Suppressor macrophage treated with lipopolysaccharide for 4 hours (primary cell): ENCODE measurements around the gene CPPED1.

Experiments
- DNase-seq: peaks from one replicate; pipeline ENCODE4 v3.0.0-alpha.2; 2020

Gene CPPED1

DNA sequence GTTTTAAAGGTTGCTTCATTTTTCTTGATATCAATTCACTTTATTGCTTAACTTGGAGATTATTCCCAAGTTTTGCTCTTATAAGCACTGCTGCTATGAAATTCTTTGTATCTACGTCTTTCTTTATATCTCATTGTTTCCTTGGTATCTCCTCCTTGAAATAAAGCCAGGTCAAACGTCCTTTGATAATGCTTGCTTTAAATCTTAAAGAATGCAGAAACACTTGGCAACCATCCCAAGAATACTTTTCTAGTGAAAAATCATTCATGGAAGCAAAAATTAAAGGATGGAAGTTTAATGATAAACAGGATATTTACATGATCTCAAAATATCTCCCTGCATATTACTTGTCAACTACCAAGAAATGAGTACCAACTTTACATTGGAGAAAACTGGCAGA is 175.2 kb downstream of the CPPED1 start:
- no peak for DNase-seq

DNA sequence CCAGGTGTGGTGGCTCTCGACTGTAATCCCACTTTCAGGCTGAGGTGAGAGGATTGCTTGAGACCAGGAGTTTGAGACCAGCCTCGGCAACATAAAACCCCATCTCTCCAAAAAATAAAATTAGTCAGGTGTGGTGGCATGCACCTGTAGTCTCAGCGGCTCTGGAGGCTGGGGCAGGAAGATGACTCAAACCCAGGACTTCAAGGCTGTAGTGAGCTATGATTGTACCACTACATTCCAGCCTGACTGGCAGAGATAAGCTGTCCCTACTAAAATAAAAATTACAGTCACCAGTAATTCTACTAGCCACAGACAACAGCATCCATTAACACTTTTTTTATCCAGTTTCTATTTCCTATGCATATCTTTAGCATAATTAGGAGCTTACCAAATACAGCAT is 176.3 kb downstream of the CPPED1 start:
- no peak for DNase-seq

DNA sequence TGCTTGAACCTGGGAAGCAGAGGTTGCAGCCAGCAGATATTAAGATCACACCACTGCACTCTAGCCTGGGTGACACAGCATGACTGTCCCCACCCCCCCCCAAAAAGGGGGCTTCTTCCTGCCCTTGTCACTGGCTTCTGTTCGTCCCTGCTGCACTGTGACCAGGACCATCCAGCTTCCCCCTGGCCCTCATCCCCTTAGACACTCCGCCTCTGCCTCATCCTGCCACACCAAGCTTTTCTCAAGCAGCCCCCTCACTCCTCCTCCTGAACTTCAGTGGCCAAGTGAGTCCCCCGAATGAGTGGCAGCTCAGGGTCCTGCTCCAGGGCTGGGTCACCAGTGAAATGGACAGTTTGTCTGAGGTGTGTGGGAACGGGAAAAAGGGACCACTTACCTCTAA is 177.3 kb downstream of the CPPED1 start:
- no peak for DNase-seq

DNA sequence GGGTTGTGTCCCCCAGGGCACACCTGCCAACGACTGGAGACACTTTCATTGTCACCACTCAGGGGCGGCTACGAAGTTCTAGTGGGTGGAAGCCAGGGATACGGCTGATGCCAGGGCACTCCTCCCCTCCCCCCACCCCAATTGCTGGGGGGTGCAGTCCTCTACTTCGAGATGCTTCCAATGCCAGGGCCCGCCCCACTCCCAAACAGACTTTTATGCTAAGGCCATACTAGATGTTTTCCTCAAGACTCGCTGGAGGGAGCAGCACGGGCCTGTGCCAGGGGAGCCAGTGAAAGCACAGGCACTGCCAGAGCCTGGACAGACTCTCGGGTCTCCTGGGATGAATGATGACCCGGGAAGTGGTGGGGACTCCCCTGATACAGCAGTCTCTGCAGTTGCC is 178.0 kb downstream of the CPPED1 start:
- no peak for DNase-seq

DNA sequence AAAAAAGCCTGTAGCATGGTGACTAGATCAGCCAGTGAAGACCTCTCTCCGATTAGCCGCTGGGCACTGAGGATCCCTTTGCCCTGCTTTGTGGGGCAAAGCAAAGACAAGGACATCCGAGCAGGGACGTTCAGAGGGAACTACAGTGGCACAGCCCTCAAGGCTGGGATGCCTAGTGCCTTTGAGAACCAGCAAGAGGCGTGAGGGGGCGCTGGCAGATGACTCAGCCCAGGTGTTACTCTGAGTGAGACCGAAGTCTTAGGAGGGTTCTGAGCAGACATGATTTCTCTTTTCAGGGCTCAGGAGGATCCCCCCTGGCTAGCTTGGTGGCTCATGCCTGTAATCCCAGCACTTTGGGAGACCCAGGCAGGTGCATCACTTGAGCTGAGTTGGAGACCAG is 178.6 kb downstream of the CPPED1 start:
- DNase-seq: no peak

DNA sequence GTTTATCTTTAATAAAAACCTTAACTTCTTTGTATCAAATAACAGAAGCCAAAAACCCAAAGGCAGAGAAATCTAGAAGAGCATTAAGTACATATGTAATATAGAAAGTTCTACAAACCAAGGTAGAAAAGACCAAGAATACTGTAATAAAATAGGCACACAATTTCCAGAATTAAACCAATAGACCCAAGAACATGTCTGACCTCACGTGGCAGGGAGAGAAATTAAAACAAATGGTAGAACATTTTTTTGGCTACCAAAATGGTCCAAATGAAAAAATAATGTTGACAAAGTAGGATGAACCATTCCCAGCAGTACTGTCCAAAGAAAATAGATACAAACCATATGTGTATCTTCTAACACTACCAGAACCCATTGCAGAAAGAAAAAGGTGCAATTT is 183.5 kb downstream of the CPPED1 start:
- DNase-seq: no peak

DNA sequence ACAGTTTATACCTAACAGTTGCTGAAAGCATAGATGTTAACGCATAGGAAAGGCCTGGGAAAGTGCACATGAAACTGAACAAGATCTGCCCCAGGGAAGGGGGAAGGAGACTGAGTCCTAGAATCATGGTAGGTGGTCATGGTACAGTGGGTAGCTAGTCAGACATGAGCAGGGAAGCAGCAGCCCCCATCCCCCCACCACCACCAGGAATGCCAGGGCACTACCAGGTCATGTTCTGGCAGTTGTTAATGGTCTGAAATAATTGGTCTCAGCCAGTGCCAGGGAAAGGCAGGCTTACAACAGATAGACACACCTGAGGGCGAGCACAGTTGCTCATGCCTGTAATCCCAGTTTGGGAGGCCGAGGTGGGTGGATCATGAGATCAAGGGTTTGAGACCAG is 185.2 kb downstream of the CPPED1 start:
- no peak for DNase-seq

DNA sequence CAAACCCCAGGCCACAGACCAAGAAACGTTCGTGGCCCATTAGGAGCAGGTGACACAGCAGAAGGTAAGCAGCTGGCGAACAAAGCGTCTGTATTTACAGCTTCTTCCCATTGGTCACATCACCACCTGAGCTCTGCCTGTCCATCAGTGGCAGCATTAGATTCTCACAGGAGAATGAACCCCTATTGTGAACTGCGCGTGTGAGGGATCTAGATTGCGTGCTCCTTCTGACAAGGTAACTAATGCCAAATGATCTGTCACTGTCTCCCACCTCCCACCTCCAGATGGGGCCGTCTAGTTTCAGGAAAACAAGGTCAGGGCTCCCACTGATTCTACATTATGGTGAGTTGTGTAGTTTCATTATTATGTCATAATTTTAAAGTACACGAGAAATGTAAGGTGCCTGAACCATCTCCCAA is 186.3 kb downstream of the CPPED1 start:
- no peak for DNase-seq

DNA sequence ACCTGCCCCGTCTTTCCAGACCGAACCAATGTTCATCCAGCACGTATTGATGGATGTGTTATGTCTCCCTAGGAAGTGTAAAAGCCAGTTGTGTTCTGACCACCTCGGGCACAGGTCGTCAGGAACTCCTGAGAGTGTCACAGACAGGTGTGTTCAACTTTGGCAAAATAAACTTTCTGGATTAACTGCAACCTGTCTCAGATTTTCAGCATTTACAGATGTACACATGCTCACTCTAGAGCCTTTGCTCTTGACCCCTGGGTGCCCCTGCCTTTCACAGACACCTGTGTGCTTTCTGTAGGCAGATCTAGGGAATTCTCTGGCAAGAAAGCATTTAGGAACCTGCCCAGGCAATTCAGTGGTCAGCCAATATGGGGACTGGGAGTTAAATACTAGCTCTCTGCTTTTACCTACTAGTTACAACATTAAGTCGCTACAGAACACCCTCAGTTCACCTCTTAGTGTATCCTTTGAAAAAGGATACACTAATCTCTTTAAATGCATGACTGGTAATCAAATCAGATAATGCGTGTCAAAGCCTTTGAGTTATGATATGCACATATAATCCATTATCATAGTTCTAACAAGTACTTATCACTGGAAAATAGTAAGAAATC is 188.9 kb downstream of the CPPED1 start:
- no peak for DNase-seq

DNA sequence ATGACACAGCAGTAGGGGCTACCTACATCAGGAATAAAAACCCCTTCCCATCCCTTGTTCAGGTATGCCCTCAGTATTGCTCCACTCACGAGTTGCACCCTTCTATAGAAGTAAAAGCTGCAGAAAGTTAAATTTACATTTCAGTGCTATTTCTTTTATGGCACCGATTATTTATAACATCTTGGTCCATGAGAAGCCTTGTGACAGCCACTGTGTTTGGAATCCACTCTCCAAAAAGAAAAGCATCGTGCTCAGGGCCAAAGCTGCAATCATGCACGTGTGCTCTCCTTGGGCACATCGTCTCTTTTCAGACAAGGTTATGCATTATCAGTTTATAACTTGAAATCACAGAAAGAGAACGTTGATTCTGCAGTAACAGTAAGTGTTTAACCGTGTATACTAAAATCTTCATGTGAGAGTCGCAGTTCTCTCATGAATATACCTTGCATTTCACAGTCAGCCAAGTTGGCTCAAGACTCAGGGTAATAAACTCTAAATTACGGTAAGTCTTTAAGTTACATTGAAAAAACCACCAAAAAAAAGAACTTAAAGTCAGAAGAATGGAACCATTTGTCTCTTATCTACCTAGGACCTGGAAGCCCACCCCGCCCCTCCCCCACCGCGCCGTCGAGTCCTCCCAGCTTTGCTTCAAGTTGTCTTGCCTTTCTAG is 189.6 kb downstream of the CPPED1 start:
- DNase-seq: no peak

DNA sequence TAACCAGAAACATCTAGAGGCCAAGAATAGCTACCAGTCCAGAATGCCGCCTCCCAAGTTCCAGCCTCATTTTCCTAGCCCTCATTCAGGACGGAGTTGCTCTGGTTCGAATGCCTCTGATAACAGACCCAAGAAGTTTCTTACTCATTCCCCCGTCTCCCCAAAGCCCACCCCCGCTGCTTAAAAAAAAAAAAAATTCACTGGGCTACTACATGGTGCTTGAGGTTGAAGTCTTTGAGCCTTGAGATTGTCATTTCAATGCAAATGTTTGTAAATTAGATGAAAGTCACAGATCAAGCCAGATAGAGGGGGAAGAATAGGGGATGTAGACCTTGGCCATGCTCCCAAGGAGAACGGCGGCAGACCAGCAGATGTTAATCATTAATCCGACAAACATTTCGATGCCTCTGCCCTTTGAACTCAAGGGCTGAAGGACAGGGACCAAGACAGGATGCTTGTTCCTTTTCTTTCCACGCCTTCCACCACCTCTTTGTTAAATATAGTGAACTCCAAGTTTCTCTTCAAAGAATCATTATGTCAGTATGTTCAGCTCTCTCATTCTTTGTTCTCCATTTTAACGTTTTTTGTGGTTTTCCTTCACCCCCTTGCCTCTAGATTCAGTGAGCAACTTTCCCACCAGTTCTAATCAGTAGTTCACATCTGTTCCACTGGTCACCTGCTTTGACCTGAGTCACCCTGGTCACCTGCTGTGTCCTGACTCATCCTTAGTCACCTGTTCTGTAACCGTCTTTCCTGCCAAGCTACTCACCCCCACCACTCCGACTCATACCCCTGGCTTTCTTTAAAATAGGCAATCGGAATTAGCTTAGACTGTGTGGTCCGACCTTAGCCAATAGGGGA is 190.3 kb downstream of the CPPED1 start:
- DNase-seq: peak; percentile 3

DNA sequence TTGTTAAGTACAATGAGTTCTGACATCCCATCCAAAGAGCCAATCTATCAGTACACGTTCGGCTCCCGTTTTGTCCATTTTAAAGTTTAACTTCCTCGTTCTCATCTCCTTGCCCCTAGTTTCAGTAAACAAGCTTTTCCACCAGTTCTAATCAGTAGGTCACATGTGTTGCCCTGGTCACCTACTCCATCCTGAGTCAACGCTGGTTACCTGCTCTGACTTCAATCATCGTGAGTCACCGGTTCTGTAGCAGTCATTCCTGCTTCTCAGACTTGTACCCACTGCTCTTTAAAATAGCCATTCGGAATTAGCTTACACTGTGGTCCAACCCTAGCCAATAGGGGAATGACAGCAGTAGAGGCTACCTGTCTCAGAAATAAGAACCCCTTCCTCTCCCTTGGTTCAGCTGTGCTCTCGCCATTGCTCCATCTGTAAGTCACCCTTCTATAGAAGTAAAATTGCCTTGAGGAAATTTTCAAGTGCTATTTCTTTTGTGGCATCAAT is 191.0 kb downstream of the CPPED1 start:
- no peak for DNase-seq

DNA sequence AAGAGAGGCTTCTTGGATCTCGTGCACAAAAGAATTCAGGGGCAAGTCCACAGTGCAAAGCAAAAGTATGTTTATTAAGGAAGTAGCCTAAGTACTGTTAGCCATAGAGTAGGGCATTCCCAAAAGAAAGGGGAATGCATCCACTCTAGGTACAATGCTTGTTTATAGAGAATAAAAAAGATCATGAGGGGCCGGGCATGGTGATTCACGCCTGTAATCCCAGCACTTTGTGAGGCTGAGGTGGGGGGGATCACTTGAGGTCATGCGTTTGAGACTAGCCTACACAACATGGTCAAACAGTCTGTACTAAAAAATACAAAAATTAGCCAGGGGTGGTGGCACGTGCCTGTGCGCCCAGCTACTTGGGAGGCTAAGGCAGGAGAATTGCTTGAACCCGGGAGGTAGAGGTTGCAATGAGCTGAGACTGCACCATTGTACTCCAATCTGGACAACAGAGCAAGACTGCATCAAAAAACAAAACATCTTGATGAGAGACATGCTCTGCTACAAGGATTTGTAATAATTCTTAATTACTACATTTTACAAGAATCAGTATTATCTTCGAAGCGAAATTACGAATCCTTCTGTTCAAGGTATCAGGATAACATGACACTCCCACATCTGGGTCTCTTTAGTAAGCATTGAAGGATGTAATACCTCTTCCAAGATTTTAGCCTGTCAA is 191.6 kb downstream of the CPPED1 start:
- DNase-seq: no peak

DNA sequence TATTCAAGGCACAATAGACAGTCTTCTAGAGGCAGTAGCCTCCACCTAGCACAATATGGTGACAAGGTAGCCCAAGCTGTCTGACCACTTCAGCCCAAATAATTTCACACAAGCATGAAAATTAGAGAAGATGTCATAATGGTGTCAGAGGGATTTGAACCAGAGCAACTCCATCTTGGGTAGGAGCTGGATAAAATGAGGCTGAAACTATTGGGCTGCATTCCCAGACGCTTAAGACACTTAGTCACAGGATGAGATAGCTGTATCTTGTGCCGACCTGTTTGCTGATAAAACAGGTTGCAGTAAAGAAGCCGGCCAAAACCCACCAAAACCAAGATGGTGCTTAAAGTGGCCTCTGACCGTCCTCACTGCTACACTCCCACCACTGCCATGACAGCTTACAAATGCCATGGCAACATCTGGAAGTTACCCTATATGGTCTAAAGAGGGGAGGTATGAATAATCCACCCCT is 192.6 kb downstream of the CPPED1 start:
- DNase-seq: no peak

DNA sequence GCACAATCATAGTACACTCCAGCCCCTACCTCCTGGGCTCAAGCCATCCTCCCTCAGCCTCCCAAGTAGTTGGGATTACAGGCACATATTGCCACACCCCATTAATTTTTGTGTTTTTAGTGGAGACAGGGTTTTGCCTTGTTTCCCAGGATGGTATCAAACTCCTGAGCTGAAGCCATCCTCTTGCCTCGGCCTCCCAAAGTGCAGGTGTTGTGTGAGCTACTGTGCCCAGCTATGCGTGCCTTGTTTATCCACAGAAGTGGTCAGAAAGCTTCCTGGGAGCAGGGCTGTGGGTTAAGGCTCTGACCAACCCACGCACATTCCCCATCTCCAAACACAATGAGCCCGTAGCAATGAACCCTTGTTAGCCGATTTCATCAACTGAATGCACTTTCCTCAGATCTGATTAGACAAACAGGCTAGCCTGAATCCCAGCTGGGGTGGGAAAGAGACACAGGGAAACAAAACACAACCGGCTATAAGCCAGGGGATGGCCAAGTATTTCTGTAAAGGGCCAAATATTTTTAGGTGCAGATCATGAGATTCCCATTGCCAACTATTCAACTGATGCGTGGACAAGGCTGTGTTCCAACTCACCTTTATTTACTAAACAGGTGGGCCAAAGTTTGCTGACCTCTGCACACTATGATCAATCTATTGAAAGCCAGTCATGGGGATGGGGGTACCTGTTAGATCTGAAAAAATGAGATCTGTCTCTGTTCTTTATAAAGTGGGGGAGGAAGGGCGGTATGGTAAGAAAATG is 193.6 kb downstream of the CPPED1 start:
- no peak for DNase-seq
